ENCODE data around the gene FAM3B.

Gene FAM3B

DNA sequence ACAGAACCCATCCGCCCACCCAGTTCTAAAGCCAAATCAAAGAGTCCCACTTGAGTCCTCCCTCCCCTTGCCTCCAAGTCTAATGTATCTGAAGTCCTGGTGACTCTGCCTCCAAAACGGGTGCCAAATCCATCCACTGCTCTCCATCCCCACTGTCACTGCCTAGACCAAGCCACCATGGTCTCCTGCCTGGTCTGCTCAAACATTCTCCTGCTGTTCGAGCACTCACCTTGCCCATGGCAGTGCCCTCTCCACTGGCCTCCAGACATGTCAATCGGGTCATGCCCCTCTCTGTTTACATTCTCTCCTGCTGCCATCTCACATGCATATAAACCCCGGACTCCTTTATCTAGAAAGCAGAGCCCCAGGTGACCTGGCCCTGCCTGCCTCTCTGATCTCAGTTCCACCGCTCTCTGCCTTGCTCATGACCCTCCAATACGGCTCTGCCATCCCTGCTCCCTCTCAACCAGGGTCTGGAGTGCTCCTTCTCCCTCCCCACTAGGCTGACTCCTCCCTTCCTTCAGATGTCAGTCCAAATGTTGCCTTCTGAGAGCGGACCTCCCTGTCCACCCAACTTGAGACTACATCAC, 77.4 kb downstream of the FAM3B start:
- TF ChIP-seq, protein P1, sequence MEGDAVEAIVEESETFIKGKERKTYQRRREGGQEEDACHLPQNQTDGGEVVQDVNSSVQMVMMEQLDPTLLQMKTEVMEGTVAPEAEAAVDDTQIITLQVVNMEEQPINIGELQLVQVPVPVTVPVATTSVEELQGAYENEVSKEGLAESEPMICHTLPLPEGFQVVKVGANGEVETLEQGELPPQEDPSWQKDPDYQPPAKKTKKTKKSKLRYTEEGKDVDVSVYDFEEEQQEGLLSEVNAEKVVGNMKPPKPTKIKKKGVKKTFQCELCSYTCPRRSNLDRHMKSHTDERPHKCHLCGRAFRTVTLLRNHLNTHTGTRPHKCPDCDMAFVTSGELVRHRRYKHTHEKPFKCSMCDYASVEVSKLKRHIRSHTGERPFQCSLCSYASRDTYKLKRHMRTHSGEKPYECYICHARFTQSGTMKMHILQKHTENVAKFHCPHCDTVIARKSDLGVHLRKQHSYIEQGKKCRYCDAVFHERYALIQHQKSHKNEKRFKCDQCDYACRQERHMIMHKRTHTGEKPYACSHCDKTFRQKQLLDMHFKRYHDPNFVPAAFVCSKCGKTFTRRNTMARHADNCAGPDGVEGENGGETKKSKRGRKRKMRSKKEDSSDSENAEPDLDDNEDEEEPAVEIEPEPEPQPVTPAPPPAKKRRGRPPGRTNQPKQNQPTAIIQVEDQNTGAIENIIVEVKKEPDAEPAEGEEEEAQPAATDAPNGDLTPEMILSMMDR (IDR thresholded peaks at IDR 0.05) = no peak
- TF ChIP-seq ZFX (IDR thresholded peaks at IDR 0.05; ENCODE audit: borderline replicate concordance) = no peak
- no peak overlapping the region for H3K27ac ChIP-seq

DNA sequence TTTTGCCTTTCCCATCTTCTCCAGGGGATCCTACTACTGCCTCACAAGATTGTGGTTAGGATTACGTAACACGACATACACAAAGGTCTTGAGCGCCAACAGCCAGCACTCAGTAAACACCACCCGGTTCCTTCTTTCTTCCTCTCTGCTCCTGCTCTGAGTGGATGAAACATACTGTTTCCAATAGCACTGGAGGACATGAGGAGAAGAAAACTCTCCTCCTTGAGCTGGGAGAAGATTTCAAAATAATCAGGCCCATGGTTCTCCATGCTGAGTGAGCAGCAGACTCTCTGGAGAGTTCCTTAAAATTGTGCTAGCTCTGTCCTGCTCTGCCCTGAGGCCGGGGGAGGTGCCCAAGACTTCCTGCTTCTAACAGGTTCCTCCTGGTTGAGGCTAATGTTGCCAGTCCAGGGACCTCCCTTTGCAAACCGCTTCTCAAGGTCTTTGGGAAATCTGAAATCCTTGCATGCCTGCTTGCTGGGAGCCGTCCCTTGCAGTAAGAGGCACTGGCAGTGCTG, 80.0 kb downstream of the FAM3B start:
- TF ChIP-seq, protein P1 (IDR thresholded peaks at IDR 0.05) = no peak
- no peak for TF ChIP-seq ZFX (IDR thresholded peaks at IDR 0.05; ENCODE audit: borderline replicate concordance)

DNA sequence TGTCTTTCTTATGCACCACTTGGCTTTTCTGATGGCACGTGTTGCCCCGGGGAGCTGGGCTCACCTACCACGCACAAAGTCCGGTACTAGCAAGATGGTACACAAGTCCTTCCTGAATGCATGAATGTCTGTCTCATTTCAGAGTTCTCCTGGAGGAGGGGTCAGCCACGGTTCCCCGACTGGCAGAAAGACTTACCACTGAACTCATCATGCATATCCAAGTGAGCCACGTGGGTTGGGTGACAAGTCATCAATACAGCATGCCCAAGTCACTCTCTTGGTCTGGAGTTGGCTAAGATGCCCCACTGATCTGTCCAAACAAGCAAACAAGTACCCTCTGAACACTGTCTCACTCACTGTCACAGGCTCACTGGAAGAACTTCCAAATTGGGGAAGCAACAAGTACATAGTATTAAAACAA, 80.9 kb downstream of the FAM3B start:
- no peak for TF ChIP-seq ZFX (IDR thresholded peaks at IDR 0.05; ENCODE audit: borderline replicate concordance)
- TF ChIP-seq, protein P1 (IDR thresholded peaks at IDR 0.05) = no peak
- no peak overlapping the region for H3K27ac ChIP-seq

More for the DNA sequence above, 80.0 kb downstream of the FAM3B start:
- H3K27ac ChIP-seq = peak overlapping the region; percentile 63

DNA sequence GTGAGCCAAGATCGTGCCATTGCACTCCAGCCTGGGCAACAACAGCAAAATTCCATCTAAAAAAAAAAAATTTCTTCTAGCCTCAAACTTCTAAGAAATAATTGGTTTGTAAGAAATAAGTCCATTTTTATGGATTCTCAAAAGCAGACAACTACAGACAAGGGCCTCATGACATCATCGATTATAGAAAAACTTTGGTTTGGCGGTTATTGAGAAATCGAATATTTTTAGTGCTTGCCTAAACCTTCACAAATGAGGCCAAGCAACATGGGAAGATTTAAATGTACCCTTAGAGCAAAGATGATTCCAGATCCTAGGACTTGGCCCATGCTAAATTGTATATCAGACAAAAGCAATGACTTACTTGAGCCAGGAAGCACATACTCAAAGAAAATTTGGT, 81.7 kb downstream of the FAM3B start:
- H3K27ac ChIP-seq = no peak overlapping the region
- TF ChIP-seq, protein P1 (IDR thresholded peaks at IDR 0.05) = no peak
- TF ChIP-seq ZFX (IDR thresholded peaks at IDR 0.05; ENCODE audit: borderline replicate concordance) = no peak

DNA sequence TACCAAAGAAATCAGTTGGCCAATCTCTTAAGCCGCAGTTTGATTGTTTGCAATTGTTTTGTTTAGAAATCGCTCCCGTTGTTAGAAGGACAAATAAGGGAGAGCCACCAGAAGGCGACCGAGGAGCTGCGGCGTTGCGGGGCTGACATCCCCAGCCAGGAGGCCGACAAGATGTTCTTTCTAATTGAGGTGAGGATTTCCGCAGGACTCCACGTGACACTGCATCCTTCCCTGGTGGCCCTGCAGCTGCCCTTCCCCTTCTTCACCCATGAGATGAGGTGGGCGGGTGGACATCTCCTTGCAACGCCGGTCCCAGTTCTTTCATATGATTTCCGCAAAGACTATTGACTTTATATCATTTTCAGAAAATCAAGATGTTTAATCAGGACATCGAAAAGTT, 82.2 kb downstream of the FAM3B start:
- TF ChIP-seq ZFX (IDR thresholded peaks at IDR 0.05; ENCODE audit: borderline replicate concordance) = no peak
- TF ChIP-seq, protein P1 (IDR thresholded peaks at IDR 0.05) = no peak
- H3K27ac ChIP-seq = no peak overlapping the region

DNA sequence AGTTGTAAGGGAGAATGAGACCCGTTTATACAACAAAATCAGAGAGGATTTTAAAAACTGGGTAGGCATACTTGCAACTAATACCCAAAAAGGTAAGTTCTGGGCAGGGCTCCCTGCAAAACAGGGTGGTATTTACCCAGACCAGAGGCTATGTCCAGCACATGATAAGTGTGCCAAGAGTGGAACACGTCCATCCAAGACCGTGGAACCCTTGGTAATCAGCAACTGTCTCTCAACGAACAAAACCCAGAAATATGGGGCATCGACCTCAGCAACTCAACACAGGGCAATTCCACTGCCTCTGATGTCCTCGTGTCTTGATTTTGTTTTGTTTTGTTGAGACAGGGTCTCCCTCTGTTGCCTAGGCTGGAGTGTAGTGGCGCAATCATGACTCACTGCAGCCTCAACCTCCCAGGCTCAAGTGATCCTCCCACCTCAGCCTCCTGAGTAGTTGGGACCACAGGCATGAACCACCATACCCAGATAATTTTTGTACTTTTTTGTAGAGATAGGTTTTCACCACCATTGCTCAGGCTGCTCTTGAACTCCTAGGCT, 82.7 kb downstream of the FAM3B start:
- H3K27ac ChIP-seq = no peak overlapping the region
- TF ChIP-seq, protein P1 (IDR thresholded peaks at IDR 0.05) = no peak
- no peak for TF ChIP-seq ZFX (IDR thresholded peaks at IDR 0.05; ENCODE audit: borderline replicate concordance)

DNA sequence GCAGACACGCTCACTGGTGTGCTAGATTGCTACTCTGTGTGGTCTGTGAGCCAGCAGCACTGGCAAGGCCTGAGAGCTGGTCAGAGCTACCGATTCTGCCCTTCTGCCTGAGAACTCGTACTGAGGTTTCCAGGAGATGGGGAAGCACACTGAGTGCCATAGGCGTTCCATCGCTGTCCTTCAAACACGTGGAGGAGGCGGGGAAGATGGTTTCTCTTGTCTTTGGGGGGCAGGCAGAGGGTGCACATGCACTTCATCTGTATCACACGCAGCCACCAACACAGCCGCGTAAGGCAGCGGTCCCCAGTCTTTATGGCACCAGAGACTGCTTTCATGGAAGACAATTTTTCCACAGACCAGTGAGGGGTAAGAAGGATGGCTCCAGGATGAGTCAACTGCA, 85.6 kb downstream of the FAM3B start:
- no peak overlapping the region for H3K27ac ChIP-seq
- TF ChIP-seq ZFX (IDR thresholded peaks at IDR 0.05; ENCODE audit: borderline replicate concordance) = no peak
- TF ChIP-seq, protein P1 (IDR thresholded peaks at IDR 0.05) = no peak
